ENCODE results near the gene RNF212. TPM values are rescaled to one million over a fixed set of nuclear protein-coding genes. Genes with fewer than 3 reads are reported as not detected.

Gene RNF212
- total and polyA plus RNA-seq, 2 donors (not counting 3 experiments of a cell fraction or from before 2014, with no cell fraction given) = 2.3 to 2.8 TPM

DNA sequence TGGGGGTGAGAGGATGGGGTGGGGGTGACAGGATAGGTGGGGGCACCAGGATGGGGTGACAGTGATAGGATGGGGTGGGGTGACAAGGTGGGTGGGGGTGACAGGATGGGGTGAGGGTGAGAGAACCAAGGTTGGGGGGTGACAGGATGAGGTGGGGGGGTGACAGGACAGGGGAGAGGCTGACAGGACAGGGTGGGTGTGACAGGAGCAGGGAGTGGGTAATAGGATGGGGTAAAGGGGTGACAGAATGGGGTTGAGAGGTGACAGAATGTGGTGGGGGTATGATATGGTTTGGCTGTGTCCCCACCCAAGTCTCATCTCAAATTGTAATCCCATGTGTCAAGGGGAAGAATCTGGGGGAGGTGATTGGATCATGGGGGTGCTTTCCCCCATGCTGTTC is 26.0 kb downstream of the RNF212 start:
- no peak overlapping the region for H3K4me2 ChIP-seq (ENCODE audit: insufficient read depth, low read length)
- H3K36me3 ChIP-seq (ENCODE audit: control insufficient read depth in 2 of 2, extremely low read depth in 1 of 2, insufficient read depth in 2 of 2, low read length in 2 of 2) = no peaks in the 10 kb centered on the region
- H2AFZ ChIP-seq (ENCODE audit: low read depth, low read length) = no peak overlapping the region
- no peaks in the 10 kb centered on the region for H3K79me2 ChIP-seq (ENCODE audit: control insufficient read depth, insufficient read depth, low read length)
- H3K9me1 ChIP-seq (replicated peaks; ENCODE audit: control insufficient read depth, extremely low read depth, insufficient read depth, low read length) = no peaks in the 10 kb centered on the region
- H3K4me3 ChIP-seq (replicated peaks in 1 of 3; ENCODE audit: insufficient read depth in 1 of 3, low read depth in 1 of 3, low read length in 3 of 3) = no peak overlapping the region
- ChIA-PET CTCF (no interaction called here), POLR2A (no interaction called here)
- H3K27me3 ChIP-seq (ENCODE audit: control insufficient read depth in 2 of 2, insufficient read depth in 2 of 2, low read length in 2 of 2) = no peaks in the 10 kb centered on the region
- no peaks in the 10 kb centered on the region for H3K4me1 ChIP-seq (ENCODE audit: control insufficient read depth, extremely low read depth, insufficient read depth, low read length)
- TF ChIP-seq FOS (IDR thresholded peaks at IDR 0.05; ENCODE audit: borderline replicate concordance, insufficient read depth, low read length) (no peak), MYC (IDR thresholded peaks at IDR 0.05; ENCODE audit: low read depth, low read length) (no peak), JUN (IDR thresholded peaks at IDR 0.05; ENCODE audit: borderline replicate concordance, insufficient read depth, insufficient read length, low read depth) (no peak), POLR2AphosphoS5 (IDR thresholded peaks at IDR 0.05; ENCODE audit: insufficient read depth, low read depth, low read length) (no peak), EZH2 (IDR thresholded peaks at IDR 0.05; ENCODE audit: borderline replicate concordance, low read depth, low read length, severe bottlenecking) (no peak), GATA2 (IDR thresholded peaks at IDR 0.05; ENCODE audit: insufficient read depth, insufficient read length, low read depth, low read length) (no peak), POLR2A (IDR thresholded peaks at IDR 0.05; ENCODE audit: low read depth, low read length) (no peak)
- TF ChIP-seq, protein P1, sequence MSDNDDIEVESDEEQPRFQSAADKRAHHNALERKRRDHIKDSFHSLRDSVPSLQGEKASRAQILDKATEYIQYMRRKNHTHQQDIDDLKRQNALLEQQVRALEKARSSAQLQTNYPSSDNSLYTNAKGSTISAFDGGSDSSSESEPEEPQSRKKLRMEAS (IDR thresholded peaks at IDR 0.05; ENCODE audit: insufficient read depth, insufficient read length) = no peak
- TF ChIP-seq, protein P2, sequence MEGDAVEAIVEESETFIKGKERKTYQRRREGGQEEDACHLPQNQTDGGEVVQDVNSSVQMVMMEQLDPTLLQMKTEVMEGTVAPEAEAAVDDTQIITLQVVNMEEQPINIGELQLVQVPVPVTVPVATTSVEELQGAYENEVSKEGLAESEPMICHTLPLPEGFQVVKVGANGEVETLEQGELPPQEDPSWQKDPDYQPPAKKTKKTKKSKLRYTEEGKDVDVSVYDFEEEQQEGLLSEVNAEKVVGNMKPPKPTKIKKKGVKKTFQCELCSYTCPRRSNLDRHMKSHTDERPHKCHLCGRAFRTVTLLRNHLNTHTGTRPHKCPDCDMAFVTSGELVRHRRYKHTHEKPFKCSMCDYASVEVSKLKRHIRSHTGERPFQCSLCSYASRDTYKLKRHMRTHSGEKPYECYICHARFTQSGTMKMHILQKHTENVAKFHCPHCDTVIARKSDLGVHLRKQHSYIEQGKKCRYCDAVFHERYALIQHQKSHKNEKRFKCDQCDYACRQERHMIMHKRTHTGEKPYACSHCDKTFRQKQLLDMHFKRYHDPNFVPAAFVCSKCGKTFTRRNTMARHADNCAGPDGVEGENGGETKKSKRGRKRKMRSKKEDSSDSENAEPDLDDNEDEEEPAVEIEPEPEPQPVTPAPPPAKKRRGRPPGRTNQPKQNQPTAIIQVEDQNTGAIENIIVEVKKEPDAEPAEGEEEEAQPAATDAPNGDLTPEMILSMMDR (IDR thresholded peaks at IDR 0.05; ENCODE audit: extremely low read depth in 1 of 2, insufficient read depth in 1 of 2, low read depth in 1 of 2, low read length in 2 of 2) = no peak
- dilution Hi-C loops (cut with MboI; ENCODE audit: extremely low pct_ligation_motif_present, low sequenced_read_pairs) = no loop called here
- DNase-seq (ENCODE audit: low read depth, low spot score) (no peak), FAIRE-seq (no peak)
- intact Hi-C loops (cut with micrococcal nuclease) = no loop called here
- no peaks in the 10 kb centered on the region for H4K20me1 ChIP-seq (replicated peaks; ENCODE audit: control insufficient read depth, extremely low read depth, insufficient read depth, low read length)
- no peak overlapping the region for H3K27ac ChIP-seq (ENCODE audit: insufficient read depth, low read depth, low read length)
- no peak overlapping the region for H3K9ac ChIP-seq (replicated peaks; ENCODE audit: extremely low read depth, insufficient read depth, low read length)
- no peaks in the 10 kb centered on the region for H3K9me3 ChIP-seq (replicated peaks; ENCODE audit: control insufficient read depth, insufficient read depth, low read length)
- BruUV-seq (replicated peaks) = no TSS peak
